Gastroesophageal sphincter (tissue), 3 donors: ENCODE data around the gene VIPR2.

ENCODE experiments used
- CTCF ChIP-seq, 4 experiments: fragments of 200-600 bp in 2 of 4; fragments of 450-650 bp in 2 of 4; sonication (generic) in 1 of 4; IDR thresholded peaks; one replicate each; pipeline ENCODE4 v1.5.1; 2017 to 2019; ENCODE audit warnings: antibody characterized with exemption in 4 of 4, mild to moderate bottlenecking in 2 of 4, moderate library complexity in 2 of 4
- EP300 ChIP-seq: sonication (generic); formaldehyde crosslinking; IDR thresholded peaks from one replicate; pipeline ENCODE4 v1.6.1; 2017; ENCODE audit warnings: antibody characterized with exemption, mild to moderate bottlenecking
- POLR2A ChIP-seq, 2 donors: fragments of 450-650 bp; IDR thresholded peaks; one replicate each; pipeline ENCODE4 v1.6.1; 2017; ENCODE audit warnings: antibody characterized with exemption in 2 of 2, mild to moderate bottlenecking in 2 of 2, moderate library complexity in 1 of 2
- POLR2AphosphoS5 ChIP-seq: sonication (generic); formaldehyde crosslinking; IDR thresholded peaks from one replicate; pipeline ENCODE4 v1.6.1; 2017; ENCODE audit warnings: antibody characterized with exemption

GRCh38 chr7:159026271-159027055 is 118.2 kb downstream of the VIPR2 start:
- TF ChIP-seq CTCF (IDR thresholded peaks at IDR 0.05) (no peak), POLR2A (IDR thresholded peaks at IDR 0.05) (no peak), POLR2AphosphoS5 (peak; percentile 23), EP300 (no peak)
